D721Med (cell line): Measurements from ENCODE around the gene USP48.
"Not testable (repeated sequence)": the region's sequence is repeated elsewhere in the genome, so short reads cannot be mapped to it uniquely, and the experiment has no call there.

ENCODE experiments used
- DNase-seq: peaks from one replicate; pipeline ENCODE4 v3.0.0; 2011; ENCODE audit warnings: low spot score; ENCODE audit not compliant: insufficient read length
- FAIRE-seq: peaks from 2 replicates; lab custom pipeline; 2011; peaks lifted over from hg19 to GRCh38; lab: Jason Lieb, UNC
- TF ChIP-seq, protein P1 (sequence below): IDR thresholded peaks from 2 replicates; pipeline ENCODE4 v1.5.1; 2012; ENCODE audit warnings: mild to moderate bottlenecking, control low read depth; ENCODE audit not compliant: insufficient read depth; ENCODE audit errors: missing control alignments

The USP48 gene

DNA sequence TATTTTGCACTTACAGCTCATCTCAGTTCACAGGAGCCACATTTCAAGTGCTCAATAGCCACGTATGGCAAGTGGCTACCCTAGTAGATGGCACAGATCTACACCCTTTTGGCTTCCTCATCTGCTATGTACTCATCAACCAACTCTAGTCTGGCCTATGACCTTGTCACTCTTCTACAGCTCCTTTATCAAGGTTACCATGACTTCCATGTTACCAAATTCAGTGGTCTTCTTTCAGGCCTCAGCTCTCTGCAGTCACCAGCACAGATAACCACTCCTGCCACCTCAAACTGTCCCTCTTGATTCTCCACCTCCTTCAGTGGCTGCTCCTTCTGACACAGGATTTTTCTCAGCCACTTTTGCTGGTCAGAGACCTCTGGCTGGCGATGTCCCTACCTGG is 11.7 kb upstream of the USP48 start:
- FAIRE-seq, result no peak
- no peak for DNase-seq
- TF ChIP-seq, protein P1, sequence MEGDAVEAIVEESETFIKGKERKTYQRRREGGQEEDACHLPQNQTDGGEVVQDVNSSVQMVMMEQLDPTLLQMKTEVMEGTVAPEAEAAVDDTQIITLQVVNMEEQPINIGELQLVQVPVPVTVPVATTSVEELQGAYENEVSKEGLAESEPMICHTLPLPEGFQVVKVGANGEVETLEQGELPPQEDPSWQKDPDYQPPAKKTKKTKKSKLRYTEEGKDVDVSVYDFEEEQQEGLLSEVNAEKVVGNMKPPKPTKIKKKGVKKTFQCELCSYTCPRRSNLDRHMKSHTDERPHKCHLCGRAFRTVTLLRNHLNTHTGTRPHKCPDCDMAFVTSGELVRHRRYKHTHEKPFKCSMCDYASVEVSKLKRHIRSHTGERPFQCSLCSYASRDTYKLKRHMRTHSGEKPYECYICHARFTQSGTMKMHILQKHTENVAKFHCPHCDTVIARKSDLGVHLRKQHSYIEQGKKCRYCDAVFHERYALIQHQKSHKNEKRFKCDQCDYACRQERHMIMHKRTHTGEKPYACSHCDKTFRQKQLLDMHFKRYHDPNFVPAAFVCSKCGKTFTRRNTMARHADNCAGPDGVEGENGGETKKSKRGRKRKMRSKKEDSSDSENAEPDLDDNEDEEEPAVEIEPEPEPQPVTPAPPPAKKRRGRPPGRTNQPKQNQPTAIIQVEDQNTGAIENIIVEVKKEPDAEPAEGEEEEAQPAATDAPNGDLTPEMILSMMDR, result no peak

DNA sequence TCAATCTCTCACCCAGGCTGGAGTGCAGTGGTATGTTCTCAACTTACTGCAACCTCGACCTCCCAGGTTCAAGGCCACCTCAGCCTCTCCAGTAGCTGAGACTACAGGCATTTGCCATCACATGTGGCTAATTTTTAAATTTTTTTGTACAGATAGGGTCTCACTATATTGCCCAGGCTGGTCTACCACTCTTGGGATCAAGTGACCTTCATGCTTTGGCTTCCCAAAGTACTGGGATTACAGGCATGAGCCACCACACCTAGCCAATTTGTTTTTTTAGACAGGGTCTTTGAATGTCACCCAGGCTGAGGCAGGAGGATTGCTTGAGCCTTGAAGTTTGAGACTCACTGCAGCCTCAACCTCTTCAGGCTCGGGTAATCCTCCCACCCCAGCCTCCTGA is 10.2 kb upstream of the USP48 start:
- no peak for FAIRE-seq
- TF ChIP-seq, protein P1, result no peak
- DNase-seq, result no peak

- TF ChIP-seq, protein P1, result no peak
- FAIRE-seq (no peak), DNase-seq (no peak)
Measured at GRCh38 chr1:21786640-21787039, 3.7 kb upstream of the USP48 start.

- DNase-seq, FAIRE-seq: not testable (repeated sequence)
Measured at GRCh38 chr1:21785764-21786163, 2.8 kb upstream of the USP48 start.

GRCh38 chr1:21783679-21784603 is 992 bp upstream of the USP48 start:
- TF ChIP-seq, protein P1, result no peak
- no peak for FAIRE-seq
- peak; percentile 38 for DNase-seq

- FAIRE-seq (no peak), DNase-seq (no peak)
- TF ChIP-seq, protein P1, result peak; percentile 32
Measured at GRCh38 chr1:21782349-21782867, 541 bp downstream of the USP48 start.

DNA sequence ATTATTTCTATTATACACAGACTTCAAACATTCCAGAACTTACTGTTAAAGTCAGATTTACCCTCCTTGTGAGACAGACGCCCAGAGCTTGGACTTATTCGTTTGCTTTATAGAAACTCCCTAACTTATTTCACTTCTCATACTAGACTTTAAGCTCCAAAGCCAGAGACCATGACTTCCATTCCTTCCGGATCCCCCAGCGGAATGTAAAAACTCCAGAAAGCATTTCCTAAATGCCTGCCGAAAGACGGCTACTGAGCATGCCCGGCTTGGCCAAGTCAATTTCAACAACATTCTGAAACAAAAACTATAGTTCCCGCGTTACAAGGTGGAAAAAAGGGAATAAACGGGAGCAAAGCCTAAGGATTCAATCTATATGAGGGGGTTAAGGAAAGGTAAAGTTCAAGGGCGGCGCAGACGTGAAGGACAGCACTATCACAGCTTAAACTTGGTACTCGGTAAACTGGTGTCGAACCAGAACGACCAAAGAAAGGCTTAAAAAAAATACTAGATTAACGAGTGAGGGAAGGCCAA is 1.1 kb downstream of the USP48 start:
- TF ChIP-seq, protein P1, result no peak
- FAIRE-seq (no peak), DNase-seq (no peak)
